GM12878 (cell line): ENCODE results near the gene FALEC. TPM values are rescaled to one million over a fixed set of nuclear protein-coding genes. Genes with fewer than 3 reads are reported as not detected.

Experiments used
- BRCA1 ChIP-seq: IDR thresholded peaks from 2 replicates; pipeline ENCODE4 v1.6.1; 2011; ENCODE audit warnings: low read depth, low read length, improper control_type of control experiment
- EED ChIP-seq: sonication (generic); IDR thresholded peaks from 2 replicates; pipeline ENCODE4 v1.6.1; 2016; ENCODE audit warnings: antibody characterized with exemption, low read depth
- FOXM1 ChIP-seq: IDR thresholded peaks from 2 replicates; pipeline ENCODE4 v1.6.1; 2012; ENCODE audit warnings: low read depth, mild to moderate bottlenecking, inconsistent platforms, low read length, moderate library complexity
- GATAD2B ChIP-seq: fragments of 450-650 bp; conservative IDR thresholded peaks from 2 replicates; pipeline ENCODE4 v1.6.1; 2017; ENCODE audit warnings: low read depth, mild to moderate bottlenecking, moderate library complexity
- JUNB ChIP-seq: IDR thresholded peaks from 2 replicates; pipeline ENCODE4 v1.6.1; 2016; ENCODE audit warnings: antibody characterized with exemption, mild to moderate bottlenecking
- MTA2 ChIP-seq: fragments of 450-650 bp; IDR thresholded peaks from 2 replicates; pipeline ENCODE4 v1.6.1; 2016; ENCODE audit warnings: low read depth, mild to moderate bottlenecking, moderate library complexity
- NFYB ChIP-seq: IDR thresholded peaks from 2 replicates; pipeline ENCODE4 v1.6.1; 2011; ENCODE audit warnings: low read depth, mild to moderate bottlenecking, low read length, improper control_type of control experiment, moderate library complexity; ENCODE audit not compliant: insufficient read depth
- RCOR1 ChIP-seq: conservative IDR thresholded peaks from 2 replicates; pipeline ENCODE4 v1.6.1; 2012; ENCODE audit warnings: low read depth, low read length, improper control_type of control experiment
- SREBF2 ChIP-seq: IDR thresholded peaks from 2 replicates; pipeline ENCODE4 v1.6.1; 2012; ENCODE audit warnings: mild to moderate bottlenecking, low read length
- STAT1 ChIP-seq: fragments of 450-650 bp; conservative IDR thresholded peaks from 2 replicates; pipeline ENCODE4 v1.6.1; 2014; ENCODE audit warnings: antibody characterized with exemption, mild to moderate bottlenecking
- YBX1 ChIP-seq: fragments of 450-650 bp; IDR thresholded peaks from 2 replicates; pipeline ENCODE4 v1.6.1; 2016; ENCODE audit warnings: antibody characterized with exemption
- ZBTB11 ChIP-seq: fragments of 450-650 bp; formaldehyde crosslinking; IDR thresholded peaks from 2 replicates; pipeline ENCODE4 v1.5.0; 2022; ENCODE audit warnings: mild to moderate bottlenecking, missing genetic modification characterization
- ZNF217 ChIP-seq: fragments of 450-650 bp; IDR thresholded peaks from 2 replicates; pipeline ENCODE4 v1.6.1; 2017; ENCODE audit warnings: antibody characterized with exemption, mild to moderate bottlenecking
- polyA plus RNA-seq, 11 experiments: library from polyadenylated mRNA; depleted of rRNA in 4 of 11; unstranded in 6 of 11; stranded (reverse) in 5 of 11; fragments of >200 nt; fragmentation: Nextera tagmentation in 4 of 11; fragmentation: Illumina TruSeq in 1 of 11; extraction: Ambion mirVana in 4 of 11; extraction: Trizol in 1 of 11; gene quantifications; 1 replicate in 1 of 11; 2 replicates in 10 of 11; pipeline versions ENCODE4 v1.2.1 to v1.2.3, GENCODE V29; 2011 to 2016; ENCODE audit warnings: inconsistent platforms in 2 of 11, missing spikeins in 2 of 11, low read depth in 1 of 11
- total RNA-seq, 4 experiments: library from RNA; depleted of rRNA in 3 of 4; stranded (reverse); fragments of >200 nt in 3 of 4; fragmentation: Illumina TruSeq in 1 of 4; extraction: Trizol in 1 of 4; gene quantifications; 2 replicates each; pipeline versions ENCODE4 v1.2.1 to v1.2.3, GENCODE V29; 2013 to 2021
- TF ChIP-seq, protein P1 (sequence below): fragments of 450-650 bp; IDR thresholded peaks from 2 replicates; pipeline ENCODE4 v1.6.1; 2017; ENCODE audit warnings: low read depth, mild to moderate bottlenecking, moderate library complexity
- TF ChIP-seq, protein P2 (sequence below): fragments of 150-350 bp; IDR thresholded peaks from 2 replicates; pipeline ENCODE4 v1.6.1; 2014; ENCODE audit warnings: mild to moderate bottlenecking, low read depth, low read length
- TF ChIP-seq, protein P3 (sequence below): fragments of 450-650 bp; IDR thresholded peaks from 2 replicates; pipeline ENCODE4 v1.6.1; 2014; ENCODE audit warnings: mild to moderate bottlenecking
- TF ChIP-seq, protein P4 (sequence below): fragments of 450-650 bp; IDR thresholded peaks from 2 replicates; pipeline ENCODE4 v1.6.1; 2017; ENCODE audit warnings: mild to moderate bottlenecking, moderate library complexity

The FALEC gene
- total and polyA plus RNA-seq, 10 of the 15 experiments (the other 5 are each of a cell fraction or from before 2014, with no cell fraction given), result 0.21 to 0.71 (median 0.32) TPM; not detected in 3

- TF ChIP-seq, protein P1, sequence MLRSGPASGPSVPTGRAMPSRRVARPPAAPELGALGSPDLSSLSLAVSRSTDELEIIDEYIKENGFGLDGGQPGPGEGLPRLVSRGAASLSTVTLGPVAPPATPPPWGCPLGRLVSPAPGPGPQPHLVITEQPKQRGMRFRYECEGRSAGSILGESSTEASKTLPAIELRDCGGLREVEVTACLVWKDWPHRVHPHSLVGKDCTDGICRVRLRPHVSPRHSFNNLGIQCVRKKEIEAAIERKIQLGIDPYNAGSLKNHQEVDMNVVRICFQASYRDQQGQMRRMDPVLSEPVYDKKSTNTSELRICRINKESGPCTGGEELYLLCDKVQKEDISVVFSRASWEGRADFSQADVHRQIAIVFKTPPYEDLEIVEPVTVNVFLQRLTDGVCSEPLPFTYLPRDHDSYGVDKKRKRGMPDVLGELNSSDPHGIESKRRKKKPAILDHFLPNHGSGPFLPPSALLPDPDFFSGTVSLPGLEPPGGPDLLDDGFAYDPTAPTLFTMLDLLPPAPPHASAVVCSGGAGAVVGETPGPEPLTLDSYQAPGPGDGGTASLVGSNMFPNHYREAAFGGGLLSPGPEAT, result peak; percentile 64
- TF ChIP-seq FOXM1 (no peak), GATAD2B (peak; percentile 45), BRCA1 (no peak), NFYB (no peak), JUNB (no peak), ZBTB11 (CRISPR knock-in tag) (no peak), YBX1 (no peak), STAT1 (no peak), EED (peak; percentile 73), ZNF217 (no peak), SREBF2 (no peak), RCOR1 (no peak), MTA2 (no peak; the same call in 1 of the 2 replicates)
- TF ChIP-seq, protein P2, sequence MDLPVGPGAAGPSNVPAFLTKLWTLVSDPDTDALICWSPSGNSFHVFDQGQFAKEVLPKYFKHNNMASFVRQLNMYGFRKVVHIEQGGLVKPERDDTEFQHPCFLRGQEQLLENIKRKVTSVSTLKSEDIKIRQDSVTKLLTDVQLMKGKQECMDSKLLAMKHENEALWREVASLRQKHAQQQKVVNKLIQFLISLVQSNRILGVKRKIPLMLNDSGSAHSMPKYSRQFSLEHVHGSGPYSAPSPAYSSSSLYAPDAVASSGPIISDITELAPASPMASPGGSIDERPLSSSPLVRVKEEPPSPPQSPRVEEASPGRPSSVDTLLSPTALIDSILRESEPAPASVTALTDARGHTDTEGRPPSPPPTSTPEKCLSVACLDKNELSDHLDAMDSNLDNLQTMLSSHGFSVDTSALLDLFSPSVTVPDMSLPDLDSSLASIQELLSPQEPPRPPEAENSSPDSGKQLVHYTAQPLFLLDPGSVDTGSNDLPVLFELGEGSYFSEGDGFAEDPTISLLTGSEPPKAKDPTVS, result no peak
- TF ChIP-seq, protein P3, sequence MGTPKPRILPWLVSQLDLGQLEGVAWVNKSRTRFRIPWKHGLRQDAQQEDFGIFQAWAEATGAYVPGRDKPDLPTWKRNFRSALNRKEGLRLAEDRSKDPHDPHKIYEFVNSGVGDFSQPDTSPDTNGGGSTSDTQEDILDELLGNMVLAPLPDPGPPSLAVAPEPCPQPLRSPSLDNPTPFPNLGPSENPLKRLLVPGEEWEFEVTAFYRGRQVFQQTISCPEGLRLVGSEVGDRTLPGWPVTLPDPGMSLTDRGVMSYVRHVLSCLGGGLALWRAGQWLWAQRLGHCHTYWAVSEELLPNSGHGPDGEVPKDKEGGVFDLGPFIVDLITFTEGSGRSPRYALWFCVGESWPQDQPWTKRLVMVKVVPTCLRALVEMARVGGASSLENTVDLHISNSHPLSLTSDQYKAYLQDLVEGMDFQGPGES, result no peak
- TF ChIP-seq, protein P4, sequence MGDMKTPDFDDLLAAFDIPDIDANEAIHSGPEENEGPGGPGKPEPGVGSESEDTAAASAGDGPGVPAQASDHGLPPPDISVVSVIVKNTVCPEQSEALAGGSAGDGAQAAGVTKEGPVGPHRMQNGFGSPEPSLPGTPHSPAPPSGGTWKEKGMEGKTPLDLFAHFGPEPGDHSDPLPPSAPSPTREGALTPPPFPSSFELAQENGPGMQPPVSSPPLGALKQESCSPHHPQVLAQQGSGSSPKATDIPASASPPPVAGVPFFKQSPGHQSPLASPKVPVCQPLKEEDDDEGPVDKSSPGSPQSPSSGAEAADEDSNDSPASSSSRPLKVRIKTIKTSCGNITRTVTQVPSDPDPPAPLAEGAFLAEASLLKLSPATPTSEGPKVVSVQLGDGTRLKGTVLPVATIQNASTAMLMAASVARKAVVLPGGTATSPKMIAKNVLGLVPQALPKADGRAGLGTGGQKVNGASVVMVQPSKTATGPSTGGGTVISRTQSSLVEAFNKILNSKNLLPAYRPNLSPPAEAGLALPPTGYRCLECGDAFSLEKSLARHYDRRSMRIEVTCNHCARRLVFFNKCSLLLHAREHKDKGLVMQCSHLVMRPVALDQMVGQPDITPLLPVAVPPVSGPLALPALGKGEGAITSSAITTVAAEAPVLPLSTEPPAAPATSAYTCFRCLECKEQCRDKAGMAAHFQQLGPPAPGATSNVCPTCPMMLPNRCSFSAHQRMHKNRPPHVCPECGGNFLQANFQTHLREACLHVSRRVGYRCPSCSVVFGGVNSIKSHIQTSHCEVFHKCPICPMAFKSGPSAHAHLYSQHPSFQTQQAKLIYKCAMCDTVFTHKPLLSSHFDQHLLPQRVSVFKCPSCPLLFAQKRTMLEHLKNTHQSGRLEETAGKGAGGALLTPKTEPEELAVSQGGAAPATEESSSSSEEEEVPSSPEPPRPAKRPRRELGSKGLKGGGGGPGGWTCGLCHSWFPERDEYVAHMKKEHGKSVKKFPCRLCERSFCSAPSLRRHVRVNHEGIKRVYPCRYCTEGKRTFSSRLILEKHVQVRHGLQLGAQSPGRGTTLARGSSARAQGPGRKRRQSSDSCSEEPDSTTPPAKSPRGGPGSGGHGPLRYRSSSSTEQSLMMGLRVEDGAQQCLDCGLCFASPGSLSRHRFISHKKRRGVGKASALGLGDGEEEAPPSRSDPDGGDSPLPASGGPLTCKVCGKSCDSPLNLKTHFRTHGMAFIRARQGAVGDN, result no peak
Measured at GRCh38 chr1:150567717-150568593, 52.4 kb downstream of the FALEC start (continued).
